Esophagus squamous epithelium (tissue), 4 donors: Measurements from ENCODE around the gene SH3D21.

ENCODE experiments used
- POLR2A ChIP-seq, 4 donors: fragments of 450-650 bp; IDR thresholded peaks; one replicate each; pipeline ENCODE4 v1.6.1; 2017; ENCODE audit warnings: antibody characterized with exemption in 4 of 4, mild to moderate bottlenecking in 4 of 4, moderate library complexity in 3 of 4
- TF ChIP-seq, protein P1 (sequence below), 6 experiments: fragments of 450-650 bp in 4 of 6; fragments of 200-600 bp in 2 of 6; sonication (generic) in 2 of 6; IDR thresholded peaks; one replicate each; pipeline ENCODE4 v1.5.1; 2016 to 2019; ENCODE audit warnings: antibody characterized with exemption in 6 of 6, mild to moderate bottlenecking in 4 of 6, moderate library complexity in 4 of 6

DNA sequence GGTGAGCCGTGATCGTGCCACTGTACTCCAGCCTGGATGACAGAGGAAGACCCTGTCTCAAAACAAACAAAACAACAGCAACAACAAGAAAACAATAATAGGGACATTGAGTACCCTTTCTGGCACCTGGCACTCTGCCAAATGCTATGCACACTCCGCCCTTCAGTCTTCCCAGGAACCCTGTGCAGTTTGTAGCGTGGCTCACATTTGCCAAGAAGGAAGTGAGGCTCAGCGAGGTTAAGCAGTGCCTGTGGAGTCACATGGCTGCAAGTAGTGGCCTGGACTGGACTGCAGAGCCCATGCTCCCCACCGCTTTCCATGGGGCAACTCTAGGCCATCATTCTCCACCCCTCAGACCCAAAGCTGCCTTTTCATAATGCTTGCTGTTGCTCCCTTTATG, 22.5 kb downstream of the SH3D21 start:
- TF ChIP-seq, protein P1, sequence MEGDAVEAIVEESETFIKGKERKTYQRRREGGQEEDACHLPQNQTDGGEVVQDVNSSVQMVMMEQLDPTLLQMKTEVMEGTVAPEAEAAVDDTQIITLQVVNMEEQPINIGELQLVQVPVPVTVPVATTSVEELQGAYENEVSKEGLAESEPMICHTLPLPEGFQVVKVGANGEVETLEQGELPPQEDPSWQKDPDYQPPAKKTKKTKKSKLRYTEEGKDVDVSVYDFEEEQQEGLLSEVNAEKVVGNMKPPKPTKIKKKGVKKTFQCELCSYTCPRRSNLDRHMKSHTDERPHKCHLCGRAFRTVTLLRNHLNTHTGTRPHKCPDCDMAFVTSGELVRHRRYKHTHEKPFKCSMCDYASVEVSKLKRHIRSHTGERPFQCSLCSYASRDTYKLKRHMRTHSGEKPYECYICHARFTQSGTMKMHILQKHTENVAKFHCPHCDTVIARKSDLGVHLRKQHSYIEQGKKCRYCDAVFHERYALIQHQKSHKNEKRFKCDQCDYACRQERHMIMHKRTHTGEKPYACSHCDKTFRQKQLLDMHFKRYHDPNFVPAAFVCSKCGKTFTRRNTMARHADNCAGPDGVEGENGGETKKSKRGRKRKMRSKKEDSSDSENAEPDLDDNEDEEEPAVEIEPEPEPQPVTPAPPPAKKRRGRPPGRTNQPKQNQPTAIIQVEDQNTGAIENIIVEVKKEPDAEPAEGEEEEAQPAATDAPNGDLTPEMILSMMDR (IDR thresholded peaks at IDR 0.05): no peak
- TF ChIP-seq POLR2A (IDR thresholded peaks at IDR 0.05): no peak
